GM23338 (cell line): Measurements from ENCODE around the gene IL9. TPM values are rescaled to one million over a fixed set of nuclear protein-coding genes. Genes with fewer than 3 reads are reported as not detected.

Source experiments
- ATAC-seq: fragments of 200-7000 bp; cut with Tn5 transposase; 3 replicates; pipeline ENCODE4 v1.9.1; 2020
- DNase-seq: peaks from one replicate; pipeline ENCODE4 v3.0.0-alpha.2; 2015; ENCODE audit warnings: low spot score
- H2AFZ ChIP-seq: fragments of 200-600 bp; sonication (generic); 2 replicates; pipeline ENCODE4 v1.8.0; 2016; ENCODE audit warnings: antibody characterized with exemption, mild to moderate bottlenecking, moderate library complexity
- H3F3A ChIP-seq: fragments of 200-600 bp; sonication (generic); replicated peaks from 2 replicates; pipeline ENCODE4 v1.8.0; 2017; ENCODE audit warnings: antibody characterized with exemption, mixed run types, low read depth
- H3K27ac ChIP-seq: fragments of 200-600 bp; sonication (generic); 2 replicates; pipeline ENCODE4 v1.6.1; 2016; ENCODE audit warnings: low read depth
- H3K27me3 ChIP-seq: fragments of 200-600 bp; sonication (generic); 2 replicates; pipeline ENCODE4 v1.8.0; 2016; ENCODE audit warnings: mild to moderate bottlenecking, mixed run types, moderate library complexity; ENCODE audit not compliant: insufficient read depth
- H3K36me3 ChIP-seq: fragments of 200-600 bp; sonication (generic); 2 replicates; pipeline ENCODE4 v1.8.0; 2016; ENCODE audit warnings: mild to moderate bottlenecking; ENCODE audit not compliant: insufficient read depth
- H3K4me1 ChIP-seq: fragments of 200-600 bp; sonication (generic); 2 replicates; pipeline ENCODE4 v1.8.0; 2016; ENCODE audit warnings: mild to moderate bottlenecking, moderate library complexity; ENCODE audit not compliant: insufficient read depth
- H3K4me2 ChIP-seq: fragments of 200-600 bp; sonication (generic); 2 replicates; pipeline ENCODE4 v1.7.1; 2017; ENCODE audit warnings: mixed run types
- H3K4me3 ChIP-seq: fragments of 200-600 bp; sonication (generic); 2 replicates; pipeline ENCODE4 v1.6.1; 2016; ENCODE audit warnings: mixed run types
- H3K79me2 ChIP-seq: fragments of 200-600 bp; sonication (generic); replicated peaks from 2 replicates; pipeline ENCODE4 v1.8.0; 2017; ENCODE audit warnings: mild to moderate bottlenecking; ENCODE audit not compliant: insufficient read depth
- H3K9me2 ChIP-seq: fragments of 200-600 bp; sonication (generic); 2 replicates; pipeline ENCODE4 v1.8.0; 2017; ENCODE audit not compliant: insufficient read depth
- H4K20me1 ChIP-seq: fragments of 200-600 bp; sonication (generic); replicated peaks from 2 replicates; pipeline ENCODE4 v1.8.0; 2017; ENCODE audit warnings: mild to moderate bottlenecking; ENCODE audit not compliant: insufficient read depth
- H3K27ac Mint-ChIP-seq: 2 replicates; pipeline ENCODE4 v1.8.0; 2020; ENCODE audit warnings: inconsistent platforms, mild to moderate bottlenecking, moderate library complexity, mixed read lengths
- H3K27me3 Mint-ChIP-seq: 3 replicates; pipeline ENCODE4 v1.8.0; 2022; ENCODE audit warnings: low read depth, mild to moderate bottlenecking, moderate library complexity, mixed read lengths, inconsistent platforms; ENCODE audit not compliant: insufficient read depth, poor library complexity
- H3K36me3 Mint-ChIP-seq: 3 replicates; pipeline ENCODE4 v1.8.0; 2021; ENCODE audit warnings: low read depth, mild to moderate bottlenecking, inconsistent platforms, moderate library complexity, mixed read lengths
- H3K4me1 Mint-ChIP-seq: 3 replicates; pipeline ENCODE4 v1.8.0; 2020; ENCODE audit warnings: mild to moderate bottlenecking, inconsistent platforms, mixed read lengths
- H3K4me3 Mint-ChIP-seq: 3 replicates; pipeline ENCODE4 v1.8.0; 2021; ENCODE audit warnings: moderate library complexity, mild to moderate bottlenecking, inconsistent platforms, mixed read lengths
- H3K9me3 Mint-ChIP-seq: 3 replicates; pipeline ENCODE4 v1.8.0; 2020; ENCODE audit warnings: moderate library complexity, mild to moderate bottlenecking, inconsistent platforms, mixed read lengths
- CTCF ChIP-seq, 2 experiments: fragments of 200-600 bp in 1 of 2; sonication (generic) in 1 of 2; conservative IDR thresholded peaks; 2 replicates each; pipeline versions ENCODE4 v1.5.1 to v1.6.1; 2016 to 2017; ENCODE audit warnings: antibody characterized with exemption in 2 of 2, low read depth in 2 of 2, mild to moderate bottlenecking in 2 of 2, moderate library complexity in 1 of 2
- EZH2 ChIP-seq: fragments of 200-600 bp; sonication (generic); IDR thresholded peaks from one replicate; pipeline ENCODE4 v1.8.0; 2017; ENCODE audit warnings: antibody characterized with exemption, mild to moderate bottlenecking, low read depth; ENCODE audit not compliant: unreplicated experiment
- EZH2phosphoT487 ChIP-seq: fragments of 200-600 bp; sonication (generic); IDR thresholded peaks from one replicate; pipeline ENCODE4 v1.8.1; 2018; ENCODE audit warnings: antibody characterized with exemption; ENCODE audit not compliant: unreplicated experiment
- STAT1 ChIP-seq: IDR thresholded peaks from one replicate; pipeline ENCODE4 v1.6.1; 2016; ENCODE audit warnings: antibody characterized with exemption; ENCODE audit not compliant: unreplicated experiment
- ZNF462 ChIP-seq: fragments of 250-450 bp; sonication (Bioruptor Pico); IDR thresholded peaks from 2 replicates; pipeline ENCODE4 v1.5.0; 2020; ENCODE audit warnings: mild to moderate bottlenecking, moderate library complexity
- polyA plus RNA-seq: library from polyadenylated mRNA; unstranded; fragments of >200 nt; fragmentation: Nextera tagmentation; extraction: Ambion mirVana; gene quantifications from 2 replicates; pipeline ENCODE4 v1.2.1, GENCODE V29; 2016
- total RNA-seq: library from RNA; depleted of rRNA; stranded (reverse); fragments of >200 nt; shearing (Covaris generic); gene quantifications from 2 replicates; pipeline ENCODE4 v1.2.3, GENCODE V29; 2014

IL9 gene
- total and polyA plus RNA-seq, 2 experiments from 2014 or later, result not detected

DNA sequence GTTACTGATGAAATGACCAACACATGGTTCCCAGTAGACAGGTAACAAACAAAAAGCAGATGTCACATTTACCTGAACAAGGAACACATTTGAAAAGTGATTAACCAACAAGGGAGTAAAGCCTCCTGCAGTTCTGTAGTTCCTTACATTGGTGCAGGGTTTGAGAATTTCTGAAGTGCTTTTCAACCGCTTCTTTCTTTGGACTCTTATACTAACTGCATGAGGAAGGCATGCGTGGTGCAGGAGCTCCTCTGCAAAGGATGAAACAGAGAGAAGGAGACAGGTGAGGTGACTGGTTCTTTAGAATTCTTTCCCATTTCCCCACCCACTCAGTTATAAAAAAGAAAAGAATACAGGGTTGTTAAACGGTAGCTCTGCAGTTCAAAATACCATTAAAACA is 4.6 kb upstream of the IL9 start:
- Histone ChIP-seq H3K27ac (no peak overlapping the region), H3K36me3 (no peaks in the 10 kb centered on the region), H3K4me3 (no peak overlapping the region), H3K79me2 (no peaks in the 10 kb centered on the region), H3K4me2 (no peak overlapping the region), H2AFZ (no peak overlapping the region), H4K20me1 (0 out of 2 replicates have a peak, but pooled peaks cover 3% of the 10 kb centered on the region), H3K9me2 (no peaks in the 10 kb centered on the region), H3F3A (no peaks in the 10 kb centered on the region), H3K27me3 (no peaks in the 10 kb centered on the region), H3K4me1 (no peaks in the 10 kb centered on the region)
- no peaks in the 10 kb centered on the region for H3K36me3 Mint-ChIP-seq
- peaks cover 4% of the 10 kb centered on the region for H3K27me3 Mint-ChIP-seq
- no peaks in the 10 kb centered on the region for H3K4me1 Mint-ChIP-seq
- no peak for DNase-seq
- ATAC-seq, result no peak
- no peak for TF ChIP-seq CTCF (conservative IDR thresholded peaks at IDR 0.05; ENCODE audit: low read depth in 2 of 2)
- TF ChIP-seq STAT1, result no peak
- TF ChIP-seq ZNF462 (CRISPR knock-in tag), result no peak
- no peak overlapping the region for H3K4me3 Mint-ChIP-seq
- no peaks in the 10 kb centered on the region for H3K9me3 Mint-ChIP-seq
- H3K27ac Mint-ChIP-seq, result no peak overlapping the region

DNA sequence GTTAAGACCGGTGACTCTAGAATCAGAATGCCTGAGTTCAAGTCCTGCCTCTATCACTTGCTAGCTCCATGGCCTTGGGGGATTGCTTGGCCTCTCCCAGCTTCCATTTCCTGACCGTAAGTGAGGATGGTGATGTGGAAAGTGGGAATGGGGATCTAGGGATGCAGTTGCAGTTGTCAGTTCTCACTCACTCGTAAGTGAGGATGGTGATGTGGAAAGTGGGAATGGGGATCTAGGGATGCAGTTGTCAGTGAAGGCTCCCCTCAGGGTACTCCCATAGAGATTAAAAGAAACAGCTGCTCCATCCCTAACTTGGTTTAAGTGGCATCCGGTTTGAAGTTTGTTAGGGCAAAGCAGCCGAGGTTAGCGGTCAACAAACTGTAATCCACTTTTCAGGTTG is 3.0 kb upstream of the IL9 start:
- Mint-ChIP-seq H3K36me3 (no peaks in the 10 kb centered on the region), H3K9me3 (no peaks in the 10 kb centered on the region), H3K4me1 (no peaks in the 10 kb centered on the region), H3K4me3 (no peak overlapping the region), H3K27me3 (peaks cover 4% of the 10 kb centered on the region), H3K27ac (no peak overlapping the region)
- no peak overlapping the region for H3K4me2 ChIP-seq
- no peaks in the 10 kb centered on the region for H3K4me1 ChIP-seq
- H3F3A ChIP-seq, result no peaks in the 10 kb centered on the region
- no peaks in the 10 kb centered on the region for H4K20me1 ChIP-seq
- H3K27me3 ChIP-seq, result no peaks in the 10 kb centered on the region
- DNase-seq (no peak), ATAC-seq (no peak)
- no peak overlapping the region for H2AFZ ChIP-seq
- no peaks in the 10 kb centered on the region for H3K9me2 ChIP-seq
- H3K27ac ChIP-seq, result no peak overlapping the region
- H3K4me3 ChIP-seq, result no peak overlapping the region
- H3K79me2 ChIP-seq, result no peaks in the 10 kb centered on the region
- H3K36me3 ChIP-seq, result no peaks in the 10 kb centered on the region
- TF ChIP-seq EZH2phosphoT487 (no peak), EZH2 (no peak)
